22Rv1 (cell line): Measurements from ENCODE around the gene CSNK2A3.
"Not testable (repeated sequence)": the region's sequence is repeated elsewhere in the genome, so short reads cannot be mapped to it uniquely, and the experiment has no call there.

Experiments
- H3K27ac ChIP-seq: fragments of 450-650 bp; 2 replicates; pipeline ENCODE4 v1.5.1; 2017
- ZFX ChIP-seq: fragments of 450-650 bp; IDR thresholded peaks from 2 replicates; pipeline ENCODE4 v1.6.1; 2017; ENCODE audit warnings: antibody characterized with exemption, borderline replicate concordance
- TF ChIP-seq, protein P1 (sequence below): fragments of 450-650 bp; IDR thresholded peaks from 2 replicates; pipeline ENCODE4 v1.5.1; 2017; ENCODE audit warnings: mild to moderate bottlenecking

Gene CSNK2A3

GRCh38 chr11:11370255-11370961 lies 17.4 kb upstream of the CSNK2A3 start:
- H3K27ac ChIP-seq, result no peak overlapping the region
- no peak for TF ChIP-seq ZFX
- TF ChIP-seq, protein P1, sequence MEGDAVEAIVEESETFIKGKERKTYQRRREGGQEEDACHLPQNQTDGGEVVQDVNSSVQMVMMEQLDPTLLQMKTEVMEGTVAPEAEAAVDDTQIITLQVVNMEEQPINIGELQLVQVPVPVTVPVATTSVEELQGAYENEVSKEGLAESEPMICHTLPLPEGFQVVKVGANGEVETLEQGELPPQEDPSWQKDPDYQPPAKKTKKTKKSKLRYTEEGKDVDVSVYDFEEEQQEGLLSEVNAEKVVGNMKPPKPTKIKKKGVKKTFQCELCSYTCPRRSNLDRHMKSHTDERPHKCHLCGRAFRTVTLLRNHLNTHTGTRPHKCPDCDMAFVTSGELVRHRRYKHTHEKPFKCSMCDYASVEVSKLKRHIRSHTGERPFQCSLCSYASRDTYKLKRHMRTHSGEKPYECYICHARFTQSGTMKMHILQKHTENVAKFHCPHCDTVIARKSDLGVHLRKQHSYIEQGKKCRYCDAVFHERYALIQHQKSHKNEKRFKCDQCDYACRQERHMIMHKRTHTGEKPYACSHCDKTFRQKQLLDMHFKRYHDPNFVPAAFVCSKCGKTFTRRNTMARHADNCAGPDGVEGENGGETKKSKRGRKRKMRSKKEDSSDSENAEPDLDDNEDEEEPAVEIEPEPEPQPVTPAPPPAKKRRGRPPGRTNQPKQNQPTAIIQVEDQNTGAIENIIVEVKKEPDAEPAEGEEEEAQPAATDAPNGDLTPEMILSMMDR, result no peak

DNA sequence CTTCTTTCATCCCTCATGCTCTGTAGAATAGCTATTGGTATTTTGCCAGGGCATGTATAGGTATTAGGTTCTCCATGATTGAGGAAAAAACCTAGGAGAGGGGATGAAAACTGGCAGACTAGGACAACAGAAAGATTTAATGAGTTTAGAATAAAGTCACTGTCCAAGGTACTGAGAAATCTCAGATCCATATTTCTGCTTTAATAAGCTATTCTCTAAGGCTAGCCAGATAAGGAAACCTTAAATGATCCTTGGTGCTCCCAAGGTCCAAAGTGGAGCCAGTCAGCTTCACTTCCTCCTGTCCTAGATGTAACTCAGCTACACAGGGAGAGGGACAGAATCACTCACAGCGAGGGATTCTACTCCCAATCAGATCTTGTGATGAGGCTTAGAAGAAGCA lies 13.7 kb upstream of the CSNK2A3 start:
- TF ChIP-seq, protein P1, result no peak
- TF ChIP-seq ZFX, result no peak

DNA sequence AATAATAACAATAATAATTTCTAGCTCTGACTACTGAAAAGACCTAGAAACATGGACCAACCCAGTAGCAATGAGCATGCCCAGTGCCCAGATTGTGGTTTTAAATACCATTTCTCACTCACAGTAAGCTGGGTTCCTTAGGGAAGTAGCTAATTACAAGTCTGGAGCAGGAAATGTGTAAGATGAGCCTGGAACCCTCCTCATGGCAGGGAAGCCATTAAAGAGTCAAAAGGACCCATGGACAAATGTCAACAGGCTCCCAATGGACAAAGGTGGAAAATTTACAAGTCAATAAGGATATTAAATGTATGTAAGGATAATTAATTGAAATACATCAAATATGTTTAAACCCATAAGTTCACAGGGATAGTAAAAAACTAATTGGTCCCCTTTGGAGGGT lies 10.6 kb upstream of the CSNK2A3 start:
- TF ChIP-seq ZFX, result no peak
- TF ChIP-seq, protein P1, result no peak
- no peak overlapping the region for H3K27ac ChIP-seq

More for the DNA sequence above, 13.7 kb upstream of the CSNK2A3 start:
- no peak overlapping the region for H3K27ac ChIP-seq

GRCh38 chr11:11359611-11360010 lies 6.6 kb upstream of the CSNK2A3 start:
- H3K27ac ChIP-seq, result no peak overlapping the region
- TF ChIP-seq, protein P1, result no peak
- no peak for TF ChIP-seq ZFX

- TF ChIP-seq ZFX, result no peak
- TF ChIP-seq, protein P1, result no peak
- no peak overlapping the region for H3K27ac ChIP-seq
Observed at GRCh38 chr11:11356842-11357241, 3.8 kb upstream of the CSNK2A3 start.

GRCh38 chr11:11351851-11352250 lies 1.2 kb downstream of the CSNK2A3 start:
- H3K27ac ChIP-seq, result not testable (repeated sequence)

DNA sequence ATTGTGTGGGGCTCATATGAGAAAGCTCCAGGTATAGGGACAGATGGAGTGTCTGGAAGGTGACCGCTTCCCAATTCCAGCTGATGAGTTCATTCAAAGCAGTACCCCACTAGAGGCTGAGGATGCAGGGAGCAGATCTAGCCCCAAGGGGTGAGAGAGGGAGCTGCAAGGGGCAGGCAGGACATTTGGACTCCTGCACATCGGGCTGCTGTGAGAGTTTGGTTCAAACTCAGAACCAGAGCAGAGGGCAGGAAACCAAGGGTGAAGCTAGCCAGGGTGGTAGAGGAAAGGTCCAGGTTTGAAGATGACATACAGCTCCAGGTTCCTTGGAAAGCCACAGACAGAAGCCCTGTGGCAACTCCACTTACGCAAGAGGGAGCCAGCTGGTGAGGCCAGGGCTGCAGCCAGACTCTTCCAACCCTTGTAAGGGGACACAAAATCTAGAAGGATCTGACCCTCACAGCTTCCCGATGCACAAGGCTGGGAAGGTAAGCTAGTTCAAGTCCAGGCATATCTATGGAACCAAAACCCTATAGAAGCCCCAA lies 1.9 kb downstream of the CSNK2A3 start:
- TF ChIP-seq, protein P1, result no peak
- no peak for TF ChIP-seq ZFX
- H3K27ac ChIP-seq, result no peak overlapping the region
